ENCODE data around the gene IL31RA. TPM values are rescaled to one million over a fixed set of nuclear protein-coding genes. Genes with fewer than 3 reads are reported as not detected.

Gene IL31RA
- total and polyA plus RNA-seq, 10 of the 15 experiments (the other 5 are each of a cell fraction or from before 2014, with no cell fraction given): 0.03 to 0.31 (median 0.11) TPM; not detected in 2

DNA sequence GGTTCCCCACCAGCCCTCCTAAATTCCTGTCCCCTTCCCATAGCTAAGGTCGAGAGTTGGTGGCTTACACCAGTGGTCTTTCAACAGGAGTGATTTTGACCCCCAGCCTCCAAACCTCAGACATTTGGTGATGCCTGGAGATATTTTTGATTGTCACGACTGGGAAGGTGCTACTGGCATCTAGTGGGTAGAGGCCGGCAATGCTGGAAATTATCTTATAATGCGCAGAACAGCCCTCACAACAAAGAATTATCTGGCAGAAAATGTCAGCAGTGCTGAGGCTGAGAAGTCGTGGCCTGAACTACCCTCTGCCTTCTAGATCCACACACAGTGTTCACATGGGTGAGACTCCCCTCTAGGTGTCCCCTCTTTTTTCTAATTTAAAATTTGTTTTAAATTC is 69.6 kb downstream of the IL31RA start:
- Histone ChIP-seq H3K4me2 (ENCODE audit: control insufficient read depth, insufficient read depth) (no peak overlapping the region), H3K9me3 (replicated peaks; ENCODE audit: control insufficient read depth, insufficient read depth, low read length) (no peaks in the 10 kb centered on the region), H3K4me3 (no peak overlapping the region), H3K27me3 (replicated peaks in 1 of 2; ENCODE audit: control insufficient read depth in 2 of 2, insufficient read depth in 2 of 2, low read length in 1 of 2) (no peaks in the 10 kb centered on the region), H3K27ac (ENCODE audit: control insufficient read depth, insufficient read depth) (no peak overlapping the region), H3K36me3 (ENCODE audit: control insufficient read depth in 2 of 2, insufficient read depth in 2 of 2, low read length in 1 of 2) (no peaks in the 10 kb centered on the region), H2AFZ (ENCODE audit: control insufficient read depth, low read depth, low read length) (no peak overlapping the region), H3K9ac (ENCODE audit: control insufficient read depth, insufficient read depth, low read length) (no peak overlapping the region), H3K4me1 (ENCODE audit: control insufficient read depth, insufficient read depth, low read length) (peaks cover 17% of the 10 kb centered on the region), H3K79me2 (ENCODE audit: control insufficient read depth, insufficient read depth, low read length) (no peaks in the 10 kb centered on the region), H4K20me1 (ENCODE audit: control insufficient read depth, insufficient read depth) (no peaks in the 10 kb centered on the region)
- intact Hi-C loops (cut with micrococcal nuclease; ENCODE audit: unreplicated experiment): no loop called here
- ChIA-PET RAD21 (ENCODE audit: unreplicated experiment) (interaction anchor here (1.5 to 1.6 kb wide), 2 partner anchors 17 to 66 kb away, joined by 3 to 4 read pairs; no protein-coding TSS in a partner anchor), CTCF (interaction anchor here (0.8 to 6.7 kb wide), 3 partner anchors 13 to 280 kb away, joined by 3 to 49 read pairs (median 4); no protein-coding TSS in a partner anchor), POLR2A (no interaction called here), SMC1A (ENCODE audit: uncharacterized antibody, unreplicated experiment) (interaction anchor here (0.6 to 2.2 kb wide), 6 partner anchors 9 to 273 kb away, joined by 3 to 10 read pairs (median 4); no protein-coding TSS in a partner anchor)
- peak; percentile 15; the same call in 2 of the 3 replicates for ATAC-seq
- in situ Hi-C loops (cut with MboI): no loop called here
- BruUV-seq (replicated peaks): no TSS peak
- peak; percentile 62 for FAIRE-seq
- DNase-seq (ENCODE audit: low read depth, low spot score): no peak
- WGBS (ENCODE audit: insufficient coverage, insufficient replicate concordance, low lambda C conversion rate, missing lambda C conversion rate): 68% methylated on average over 5 of the region's 5 CpGs
- TF ChIP-seq BHLHE40 (IDR thresholded peaks at IDR 0.05; ENCODE audit: borderline replicate concordance in 1 of 2, low read depth in 2 of 2, low read length in 1 of 2) (no peak), IKZF2 (IDR thresholded peaks at IDR 0.05) (no peak), SMC3 (IDR thresholded peaks at IDR 0.05; ENCODE audit: borderline replicate concordance, low read length) (peak; percentile 28; the same call in 1 of the 2 replicates), MXI1 (IDR thresholded peaks at IDR 0.05; ENCODE audit: low read depth, low read length) (no peak), CTCF (IDR thresholded peaks at IDR 0.05 in 2 of 3, conservative IDR thresholded peaks at IDR 0.05 in 1 of 3; ENCODE audit: control insufficient read depth in 2 of 3, extremely low read depth in 1 of 3, insufficient read depth in 1 of 3, low read depth in 3 of 3, low read length in 3 of 3) (peak in 2 of 3 experiments; percentile 5 to 27; a peak in 1 of 6 replicates), CBX3 (IDR thresholded peaks at IDR 0.05; ENCODE audit: borderline replicate concordance, low read depth) (no peak), ZNF274 (IDR thresholded peaks at IDR 0.05; ENCODE audit: insufficient read depth, insufficient read length) (no peak), SP1 (IDR thresholded peaks at IDR 0.05; ENCODE audit: low read depth, low read length) (no peak), SIX5 (IDR thresholded peaks at IDR 0.05; ENCODE audit: low read depth, low read length, severe bottlenecking) (no peak)
- TF ChIP-seq, protein P1, sequence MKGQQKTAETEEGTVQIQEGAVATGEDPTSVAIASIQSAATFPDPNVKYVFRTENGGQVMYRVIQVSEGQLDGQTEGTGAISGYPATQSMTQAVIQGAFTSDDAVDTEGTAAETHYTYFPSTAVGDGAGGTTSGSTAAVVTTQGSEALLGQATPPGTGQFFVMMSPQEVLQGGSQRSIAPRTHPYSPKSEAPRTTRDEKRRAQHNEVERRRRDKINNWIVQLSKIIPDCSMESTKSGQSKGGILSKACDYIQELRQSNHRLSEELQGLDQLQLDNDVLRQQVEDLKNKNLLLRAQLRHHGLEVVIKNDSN (IDR thresholded peaks at IDR 0.05; ENCODE audit: borderline replicate concordance, extremely low read length, insufficient read depth, low read depth, low read length): no peak
- TF ChIP-seq, protein P2, sequence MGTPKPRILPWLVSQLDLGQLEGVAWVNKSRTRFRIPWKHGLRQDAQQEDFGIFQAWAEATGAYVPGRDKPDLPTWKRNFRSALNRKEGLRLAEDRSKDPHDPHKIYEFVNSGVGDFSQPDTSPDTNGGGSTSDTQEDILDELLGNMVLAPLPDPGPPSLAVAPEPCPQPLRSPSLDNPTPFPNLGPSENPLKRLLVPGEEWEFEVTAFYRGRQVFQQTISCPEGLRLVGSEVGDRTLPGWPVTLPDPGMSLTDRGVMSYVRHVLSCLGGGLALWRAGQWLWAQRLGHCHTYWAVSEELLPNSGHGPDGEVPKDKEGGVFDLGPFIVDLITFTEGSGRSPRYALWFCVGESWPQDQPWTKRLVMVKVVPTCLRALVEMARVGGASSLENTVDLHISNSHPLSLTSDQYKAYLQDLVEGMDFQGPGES (IDR thresholded peaks at IDR 0.05): no peak
- TF ChIP-seq, protein P3, sequence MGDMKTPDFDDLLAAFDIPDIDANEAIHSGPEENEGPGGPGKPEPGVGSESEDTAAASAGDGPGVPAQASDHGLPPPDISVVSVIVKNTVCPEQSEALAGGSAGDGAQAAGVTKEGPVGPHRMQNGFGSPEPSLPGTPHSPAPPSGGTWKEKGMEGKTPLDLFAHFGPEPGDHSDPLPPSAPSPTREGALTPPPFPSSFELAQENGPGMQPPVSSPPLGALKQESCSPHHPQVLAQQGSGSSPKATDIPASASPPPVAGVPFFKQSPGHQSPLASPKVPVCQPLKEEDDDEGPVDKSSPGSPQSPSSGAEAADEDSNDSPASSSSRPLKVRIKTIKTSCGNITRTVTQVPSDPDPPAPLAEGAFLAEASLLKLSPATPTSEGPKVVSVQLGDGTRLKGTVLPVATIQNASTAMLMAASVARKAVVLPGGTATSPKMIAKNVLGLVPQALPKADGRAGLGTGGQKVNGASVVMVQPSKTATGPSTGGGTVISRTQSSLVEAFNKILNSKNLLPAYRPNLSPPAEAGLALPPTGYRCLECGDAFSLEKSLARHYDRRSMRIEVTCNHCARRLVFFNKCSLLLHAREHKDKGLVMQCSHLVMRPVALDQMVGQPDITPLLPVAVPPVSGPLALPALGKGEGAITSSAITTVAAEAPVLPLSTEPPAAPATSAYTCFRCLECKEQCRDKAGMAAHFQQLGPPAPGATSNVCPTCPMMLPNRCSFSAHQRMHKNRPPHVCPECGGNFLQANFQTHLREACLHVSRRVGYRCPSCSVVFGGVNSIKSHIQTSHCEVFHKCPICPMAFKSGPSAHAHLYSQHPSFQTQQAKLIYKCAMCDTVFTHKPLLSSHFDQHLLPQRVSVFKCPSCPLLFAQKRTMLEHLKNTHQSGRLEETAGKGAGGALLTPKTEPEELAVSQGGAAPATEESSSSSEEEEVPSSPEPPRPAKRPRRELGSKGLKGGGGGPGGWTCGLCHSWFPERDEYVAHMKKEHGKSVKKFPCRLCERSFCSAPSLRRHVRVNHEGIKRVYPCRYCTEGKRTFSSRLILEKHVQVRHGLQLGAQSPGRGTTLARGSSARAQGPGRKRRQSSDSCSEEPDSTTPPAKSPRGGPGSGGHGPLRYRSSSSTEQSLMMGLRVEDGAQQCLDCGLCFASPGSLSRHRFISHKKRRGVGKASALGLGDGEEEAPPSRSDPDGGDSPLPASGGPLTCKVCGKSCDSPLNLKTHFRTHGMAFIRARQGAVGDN (IDR thresholded peaks at IDR 0.05): no peak
- TF ChIP-seq, protein P4, sequence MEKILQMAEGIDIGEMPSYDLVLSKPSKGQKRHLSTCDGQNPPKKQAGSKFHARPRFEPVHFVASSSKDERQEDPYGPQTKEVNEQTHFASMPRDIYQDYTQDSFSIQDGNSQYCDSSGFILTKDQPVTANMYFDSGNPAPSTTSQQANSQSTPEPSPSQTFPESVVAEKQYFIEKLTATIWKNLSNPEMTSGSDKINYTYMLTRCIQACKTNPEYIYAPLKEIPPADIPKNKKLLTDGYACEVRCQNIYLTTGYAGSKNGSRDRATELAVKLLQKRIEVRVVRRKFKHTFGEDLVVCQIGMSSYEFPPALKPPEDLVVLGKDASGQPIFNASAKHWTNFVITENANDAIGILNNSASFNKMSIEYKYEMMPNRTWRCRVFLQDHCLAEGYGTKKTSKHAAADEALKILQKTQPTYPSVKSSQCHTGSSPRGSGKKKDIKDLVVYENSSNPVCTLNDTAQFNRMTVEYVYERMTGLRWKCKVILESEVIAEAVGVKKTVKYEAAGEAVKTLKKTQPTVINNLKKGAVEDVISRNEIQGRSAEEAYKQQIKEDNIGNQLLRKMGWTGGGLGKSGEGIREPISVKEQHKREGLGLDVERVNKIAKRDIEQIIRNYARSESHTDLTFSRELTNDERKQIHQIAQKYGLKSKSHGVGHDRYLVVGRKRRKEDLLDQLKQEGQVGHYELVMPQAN (conservative IDR thresholded peaks at IDR 0.05): no peak

Measured in GM12878 (cell line).